SK-N-SH treated with all-trans-retinoic acid at 6 μM for 48 hours (cell line): ENCODE results near the gene NKX2-2.

Experiments
- ZC3H10 ChIP-seq: fragments of 250-450 bp; sonication (Bioruptor Pico); IDR thresholded peaks from 2 replicates; pipeline ENCODE4 v1.5.1; 2021; ENCODE audit warnings: mild to moderate bottlenecking, moderate library complexity
- ZFP3 ChIP-seq: fragments of 250-450 bp; sonication (Bioruptor Pico); IDR thresholded peaks from 2 replicates; pipeline ENCODE4 v1.5.0; 2020; ENCODE audit warnings: mild to moderate bottlenecking, moderate library complexity

DNA sequence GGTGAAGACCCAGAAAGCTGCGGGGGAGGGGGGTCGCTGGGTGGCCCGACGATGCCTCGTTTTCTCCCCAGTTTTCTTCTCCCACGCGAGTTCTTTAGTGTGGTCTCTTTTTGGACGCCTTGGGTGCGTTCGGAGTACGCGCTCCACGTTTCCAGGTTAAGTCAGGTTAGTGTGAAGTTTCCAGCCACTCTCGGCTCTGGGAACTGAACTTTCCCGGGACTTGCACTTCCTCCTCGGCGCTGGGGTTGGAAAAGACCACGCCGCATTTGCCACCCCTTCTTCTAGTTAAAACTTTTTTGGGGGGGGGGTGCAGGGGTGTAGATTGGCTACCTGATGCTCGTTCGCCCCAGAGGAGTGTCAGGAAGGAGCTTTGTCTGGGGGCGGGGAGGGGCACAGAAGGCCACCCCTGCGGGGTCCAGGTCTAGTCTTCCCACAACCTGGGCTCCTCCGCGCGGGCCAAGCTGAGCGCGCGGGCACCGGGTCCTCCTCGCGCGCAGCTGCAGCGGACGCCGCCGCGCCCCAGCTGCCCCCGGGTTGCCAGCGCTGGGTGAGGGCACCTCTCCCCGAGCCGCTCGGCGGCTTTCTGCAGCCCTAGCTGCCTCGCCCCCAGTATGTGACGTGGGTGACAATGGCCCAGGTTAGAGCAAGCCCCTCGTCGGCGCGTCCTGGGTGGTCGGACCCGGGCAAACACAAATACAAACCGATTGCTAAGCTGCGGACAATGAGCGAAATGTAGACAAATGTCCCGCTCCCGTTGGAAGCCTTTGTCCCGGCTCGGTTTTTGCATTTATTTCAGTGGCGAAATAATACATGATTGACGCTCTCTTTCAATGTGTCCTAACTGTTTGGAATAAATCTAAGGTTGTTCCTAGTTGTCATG lies 1.7 kb upstream of the NKX2-2 start:
- TF ChIP-seq ZFP3 (CRISPR knock-in tag) (no peak), ZC3H10 (CRISPR knock-in tag) (no peak)
